GM19035 (cell line): Measurements from ENCODE around the gene ASPSCR1.
A peak's percentile ranks its signal among the peaks of the same experiment; 100 is the strongest.

Experiments used
- ATAC-seq: cut with Tn5 transposase; IDR thresholded peaks from one replicate; pipeline ENCODE4 v1.9.1; 2021; ENCODE audit not compliant: unreplicated experiment

Gene ASPSCR1

GRCh38 chr17:82063424-82064415, 86.3 kb downstream of the ASPSCR1 start:
- no peak for ATAC-seq

DNA sequence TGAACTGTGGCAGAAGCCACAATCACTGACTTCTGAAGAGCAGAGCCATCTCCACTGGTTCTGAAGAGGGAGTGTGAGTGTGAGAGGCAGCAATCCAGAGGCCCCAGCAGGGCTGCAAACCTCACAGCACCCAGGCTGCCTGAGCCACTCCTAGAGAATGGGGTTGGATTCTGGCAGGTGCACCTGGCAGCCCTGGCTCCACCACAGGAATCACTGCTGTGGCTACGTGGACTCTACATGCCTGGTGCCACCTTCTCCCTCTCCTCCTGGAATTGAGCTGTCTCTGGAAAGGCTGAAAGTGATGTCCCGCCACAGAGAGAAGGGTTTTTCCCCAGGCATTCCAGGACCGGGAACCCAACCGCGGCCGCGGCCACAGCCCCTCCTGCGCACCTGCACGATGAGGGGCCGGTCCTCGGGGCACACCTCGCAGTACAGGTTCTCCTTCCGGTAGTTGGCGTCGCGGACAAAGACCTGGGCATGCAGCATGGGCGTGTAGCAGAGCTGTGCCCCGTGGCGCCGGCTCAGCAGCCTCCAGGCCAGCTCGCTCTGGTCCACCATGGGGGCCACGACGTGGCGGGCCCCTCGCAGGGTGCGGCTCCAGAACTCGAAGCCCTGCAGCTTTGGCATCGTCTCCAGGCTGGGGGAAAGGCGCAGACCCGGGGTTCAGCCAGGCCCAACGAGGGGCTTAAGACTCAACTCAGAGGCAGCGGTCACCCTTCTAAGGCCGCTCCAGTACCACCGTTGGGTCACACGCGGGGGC, 87.2 kb downstream of the ASPSCR1 start:
- no peak for ATAC-seq

GRCh38 chr17:82065193-82065637, 87.8 kb downstream of the ASPSCR1 start:
- ATAC-seq = peak; percentile 39

DNA sequence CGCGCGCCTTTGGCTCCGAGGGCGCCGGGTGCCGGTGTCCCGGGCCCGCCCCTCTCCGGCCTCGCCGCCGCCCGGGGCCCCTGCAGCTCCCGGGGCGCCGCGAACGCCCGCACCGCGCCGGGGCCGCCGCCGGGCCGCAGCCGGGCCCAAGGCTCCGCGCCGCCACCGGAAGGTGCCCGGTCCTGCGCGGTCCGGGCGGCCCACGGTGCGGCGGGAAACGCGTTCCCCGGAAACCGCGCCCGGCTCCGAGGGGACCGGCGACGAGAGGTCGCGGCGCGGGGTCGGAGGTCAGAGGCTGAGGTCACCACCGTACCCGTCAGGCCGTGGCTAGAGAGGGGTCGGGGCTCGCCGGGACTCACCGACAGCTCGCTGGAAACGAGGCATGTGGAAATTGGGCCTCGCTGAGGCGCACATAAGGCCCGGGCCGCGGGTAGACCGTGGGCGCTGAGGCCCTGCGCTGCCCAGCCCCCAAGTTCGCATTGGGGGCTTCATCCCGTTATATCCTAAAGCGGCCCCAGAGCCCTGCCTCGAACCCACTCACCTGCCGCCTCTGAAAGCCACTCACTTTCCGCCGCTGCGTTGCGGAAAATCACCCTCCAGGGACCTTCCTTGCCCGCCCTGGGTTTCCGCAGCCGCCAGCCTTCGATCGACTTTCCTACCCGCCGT, 88.3 kb downstream of the ASPSCR1 start, which contains the start of gene DUS1L:
DUS1L (minus strand) TSS at position 167 of the 666 bp plus-strand sequence. CDS start 745 bp downstream, outside the sequence.
- ATAC-seq = peak; percentile 73
